CD4-positive, alpha-beta T cell (primary cell): ENCODE results near the gene JHY. TPM values are rescaled to one million over a fixed set of nuclear protein-coding genes. Genes with fewer than 3 reads are reported as not detected.

Experiments used
- ATAC-seq: fragments of 200-7000 bp; cut with Tn5 transposase; one replicate; pipeline ENCODE4 v1.10.0; 2022; ENCODE audit warnings: mild to moderate bottlenecking; ENCODE audit not compliant: poor library complexity
- CTCF ChIA-PET: fragments of 350-600 bp; sonication (Branson Sonifier 250); formaldehyde crosslinking; loops from one replicate; lab custom pipeline; 2021; ENCODE audit warnings: antibody characterized with exemption, inconsistent platforms; lab: Charles Lee
- POLR2A ChIA-PET: fragments of 350-600 bp; sonication (Branson Sonifier 250); formaldehyde crosslinking; loops from one replicate; lab custom pipeline; 2021; ENCODE audit warnings: antibody characterized with exemption, inconsistent platforms; lab: Charles Lee
- DNase-seq, 14 experiments: peaks; one replicate each; pipeline ENCODE4 v3.0.0-alpha.2; 2013 to 2020; ENCODE audit warnings: mixed read lengths in 2 of 14
- H3K27ac ChIP-seq, 2 donors: one replicate each; pipeline versions ENCODE4 v1.5.1 to v1.7.0; 2013; ENCODE audit warnings: low read length in 2 of 2, low read depth in 1 of 2, mild to moderate bottlenecking in 1 of 2
- H3K27me3 ChIP-seq, 2 experiments: 1 replicate in 1 of 2; 2 replicates in 1 of 2; pipeline versions ENCODE4 v1.6.1 to v1.7.0; 2013; ENCODE audit warnings: low read length in 2 of 2, control low read depth in 1 of 2, mild to moderate bottlenecking in 1 of 2, moderate library complexity in 1 of 2; ENCODE audit not compliant: insufficient read depth in 2 of 2, control insufficient read depth in 1 of 2
- H3K36me3 ChIP-seq: one replicate; pipeline ENCODE4 v1.6.1; 2013; ENCODE audit warnings: low read length, control low read depth; ENCODE audit not compliant: insufficient read depth
- H3K4me1 ChIP-seq: one replicate; pipeline ENCODE4 v1.6.1; 2013; ENCODE audit warnings: low read length, control low read depth; ENCODE audit not compliant: insufficient read depth
- H3K4me3 ChIP-seq: one replicate; pipeline ENCODE4 v1.5.1; 2013; ENCODE audit warnings: mild to moderate bottlenecking, low read length, moderate library complexity
- H3K9me3 ChIP-seq, 2 experiments: 1 replicate in 1 of 2; 2 replicates in 1 of 2; pipeline versions ENCODE4 v1.6.1 to v1.7.0; 2013; ENCODE audit warnings: low read length in 2 of 2, mild to moderate bottlenecking in 2 of 2, control low read depth in 1 of 2, moderate library complexity in 1 of 2; ENCODE audit not compliant: control insufficient read depth in 1 of 2, insufficient read depth in 1 of 2
- H3K27ac Mint-ChIP-seq: one replicate; pipeline ENCODE4 v1.8.0; 2020; ENCODE audit warnings: mixed read lengths
- H3K27me3 Mint-ChIP-seq: one replicate; pipeline ENCODE4 v1.8.0; 2021; ENCODE audit warnings: mixed read lengths
- H3K36me3 Mint-ChIP-seq: one replicate; pipeline ENCODE4 v1.8.0; 2021; ENCODE audit warnings: low read depth, mixed read lengths
- H3K4me1 Mint-ChIP-seq: one replicate; pipeline ENCODE4 v1.8.0; 2021; ENCODE audit warnings: low read depth, mixed read lengths
- H3K4me3 Mint-ChIP-seq: one replicate; pipeline ENCODE4 v1.8.0; 2020; ENCODE audit warnings: mild to moderate bottlenecking, mixed read lengths
- H3K9me3 Mint-ChIP-seq: one replicate; pipeline ENCODE4 v1.8.0; 2020; ENCODE audit warnings: mixed read lengths
- CTCF ChIP-seq: fragments of 200-600 bp; IDR thresholded peaks from one replicate; pipeline ENCODE4 v1.8.0; 2022; ENCODE audit warnings: antibody characterized with exemption, mild to moderate bottlenecking
- intact Hi-C, 2 experiments: fragments of 100-400 bp; cut with DNase I in 1 of 2; cut with micrococcal nuclease in 1 of 2; formaldehyde crosslinking; loops; one replicate each; pipeline versions ENCODE4 v1.15.1 to v1.9.0; 2023 to 2025; cut with DNase I, micrococcal nuclease
- total RNA-seq, 174 experiments: library from RNA in 2 of 174; stranded (reverse) in 2 of 174; gene quantifications; one replicate each; pipeline ENCODE4 v1.2.3 and lab custom pipeline; 2021 to 2026

Gene JHY
- total RNA-seq, 2 experiments from 2014 or later, result 4.6 to 4.7 TPM

- POLR2A ChIA-PET, result no interaction called here
- H3K9me3 Mint-ChIP-seq, result no peaks in the 10 kb centered on the region
- H3K27ac ChIP-seq, result no peak overlapping the region
- CTCF ChIA-PET, result interaction anchor here (1.2 kb wide), 1 partner anchor 24 kb away, joined by 3 read pairs; no protein-coding TSS in a partner anchor
- no peak overlapping the region for H3K27ac Mint-ChIP-seq
- no peaks in the 10 kb centered on the region for H3K9me3 ChIP-seq
- intact Hi-C loops, result no loop called here
- no peaks in the 10 kb centered on the region for H3K27me3 Mint-ChIP-seq
- peaks cover 9% of the 10 kb centered on the region for H3K4me1 Mint-ChIP-seq
- TF ChIP-seq CTCF, result no peak
- H3K4me1 ChIP-seq, result peaks cover 8% of the 10 kb centered on the region
- H3K4me3 Mint-ChIP-seq, result peak overlapping the region; percentile 82
- peak overlapping the region; percentile 28 for H3K4me3 ChIP-seq
- ATAC-seq, result no peak
- DNase-seq, result peak in 1 of 14 experiments; percentile 21
- H3K36me3 ChIP-seq, result no peaks in the 10 kb centered on the region
- no peaks in the 10 kb centered on the region for H3K36me3 Mint-ChIP-seq
- H3K27me3 ChIP-seq, result no peaks in the 10 kb centered on the region
These were observed 4.8 kb upstream of the JHY start for GRCh38 chr11:122877732-122878131.

GRCh38 chr11:122879785-122880184 is 2.8 kb upstream of the JHY start:
- ChIA-PET POLR2A (no interaction called here), CTCF (interaction anchor here (1.2 to 1.5 kb wide), 2 partner anchors 15 to 143 kb away, joined by 3 read pairs; no protein-coding TSS in a partner anchor)
- intact Hi-C loops, result loop anchor here in 1 of 2 experiments (5.0 to 10.0 kb wide), 2 partner anchors 173 to 235 kb away; no protein-coding TSS in a partner anchor
- Histone ChIP-seq H3K4me1 (peaks cover 15% of the 10 kb centered on the region), H3K4me3 (no peak overlapping the region), H3K27ac (no peak overlapping the region), H3K9me3 (no peaks in the 10 kb centered on the region), H3K36me3 (no peaks in the 10 kb centered on the region), H3K27me3 (no peaks in the 10 kb centered on the region)
- H3K9me3 Mint-ChIP-seq, result no peaks in the 10 kb centered on the region
- H3K36me3 Mint-ChIP-seq, result no peaks in the 10 kb centered on the region
- H3K4me3 Mint-ChIP-seq, result no peak overlapping the region
- H3K4me1 Mint-ChIP-seq, result peaks cover 24% of the 10 kb centered on the region
- ATAC-seq (no peak), DNase-seq (no peak)
- no peak for TF ChIP-seq CTCF
- H3K27me3 Mint-ChIP-seq, result no peaks in the 10 kb centered on the region
- H3K27ac Mint-ChIP-seq, result no peak overlapping the region

- H3K4me3 Mint-ChIP-seq, result peak overlapping the region; percentile 89
- peak; percentile 5 to 76 (median 48) for DNase-seq
- H3K27ac Mint-ChIP-seq, result peak overlapping the region; percentile 75
- peaks cover 38% of the 10 kb centered on the region for H3K4me1 Mint-ChIP-seq
- H3K36me3 Mint-ChIP-seq, result peaks cover 14% of the 10 kb centered on the region
- H3K4me3 ChIP-seq, result peak overlapping the region; percentile 78
- no peaks in the 10 kb centered on the region for H3K27me3 ChIP-seq
- H3K27ac ChIP-seq, result peak overlapping the region; percentile 42 to 83
- no peak for TF ChIP-seq CTCF
- no peaks in the 10 kb centered on the region for H3K9me3 Mint-ChIP-seq
- CTCF ChIA-PET, result no interaction called here
- intact Hi-C loops, result loop anchor here (2.0 to 10.0 kb wide), 3 partner anchors 169 to 232 kb away; partner anchors contain the start of gene HSPA8 (in 1 of the 2)
- no peaks in the 10 kb centered on the region for H3K27me3 Mint-ChIP-seq
- POLR2A ChIA-PET, result interaction anchor here (0.6 to 1.6 kb wide), 7 partner anchors 11 to 1676 kb away, joined by 3 to 11 read pairs (median 3); partner anchors contain the start of gene HSPA8
- no peaks in the 10 kb centered on the region for H3K36me3 ChIP-seq
- no peaks in the 10 kb centered on the region for H3K9me3 ChIP-seq
- ATAC-seq, result peak; percentile 81
- H3K4me1 ChIP-seq, result peaks cover 17% of the 10 kb centered on the region
These were observed 492 bp downstream of the JHY start for GRCh38 chr11:122882857-122883645.
